HG02759 (cell line): ENCODE results near the gene DMTF1.
"Not testable (repeated sequence)": the region's sequence is repeated elsewhere in the genome, so short reads cannot be mapped to it uniquely, and the experiment has no call there.

Experiments used
- ATAC-seq: cut with Tn5 transposase; IDR thresholded peaks from one replicate; pipeline ENCODE4 v1.9.1; 2021; ENCODE audit warnings: mild to moderate bottlenecking, moderate library complexity; ENCODE audit not compliant: unreplicated experiment

The DMTF1 gene

DNA sequence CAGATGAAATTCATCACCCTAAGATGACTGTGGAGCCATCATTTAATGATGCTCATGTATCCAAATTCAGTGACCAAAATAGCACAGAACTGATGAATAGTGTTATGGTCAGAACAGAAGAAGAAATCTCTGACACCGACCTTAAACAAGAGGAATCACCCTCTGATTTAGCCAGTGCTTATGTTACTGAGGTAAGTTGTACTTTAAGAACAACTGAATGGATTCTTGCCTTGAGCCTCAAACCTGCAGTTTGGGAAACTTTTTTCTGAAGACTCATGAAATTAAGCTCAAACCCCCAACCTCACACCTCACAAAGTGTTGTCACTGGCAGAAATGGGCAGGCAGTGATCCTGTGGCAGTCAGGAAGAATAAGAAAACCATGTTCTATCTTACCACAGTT, 41.7 kb downstream of the DMTF1 start:
- ATAC-seq, result no peak

GRCh38 chr7:87199241-87199640, 47.0 kb downstream of the DMTF1 start:
- ATAC-seq, result no peak

DNA sequence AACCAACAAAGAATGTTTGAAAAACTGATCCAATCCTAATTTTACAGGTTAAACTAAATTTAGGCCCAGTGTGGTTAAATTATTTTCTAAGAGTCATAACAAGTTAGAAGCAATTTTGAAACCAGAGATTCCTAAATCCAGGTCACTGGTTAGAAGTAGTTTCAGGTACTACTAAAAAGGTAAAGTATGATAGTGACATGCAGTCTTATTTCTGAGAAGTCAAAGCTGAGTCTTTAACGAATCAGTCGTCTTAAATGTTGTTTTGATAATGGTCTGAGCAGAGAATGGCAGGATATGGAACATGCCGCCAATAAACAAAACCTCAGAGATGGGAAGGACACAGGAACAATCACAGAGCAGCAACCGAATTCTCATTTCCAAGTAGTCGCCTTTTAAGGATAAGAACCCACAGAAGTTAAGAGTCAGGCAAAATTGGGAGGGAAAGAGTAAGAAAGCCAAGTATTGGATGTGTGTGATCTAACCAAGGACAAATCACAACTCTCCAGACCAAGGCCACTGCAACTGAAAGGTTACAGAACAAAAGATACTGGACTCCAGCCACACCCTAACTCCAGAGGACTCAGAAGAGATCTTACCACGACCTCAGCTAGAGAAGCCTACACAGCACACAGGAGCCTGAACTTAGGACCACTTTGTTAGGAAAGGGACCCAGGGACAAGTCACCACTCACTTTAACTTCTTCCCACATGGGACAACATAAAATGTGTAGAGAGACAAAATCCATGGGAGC, 47.6 kb downstream of the DMTF1 start:
- no peak for ATAC-seq

DNA sequence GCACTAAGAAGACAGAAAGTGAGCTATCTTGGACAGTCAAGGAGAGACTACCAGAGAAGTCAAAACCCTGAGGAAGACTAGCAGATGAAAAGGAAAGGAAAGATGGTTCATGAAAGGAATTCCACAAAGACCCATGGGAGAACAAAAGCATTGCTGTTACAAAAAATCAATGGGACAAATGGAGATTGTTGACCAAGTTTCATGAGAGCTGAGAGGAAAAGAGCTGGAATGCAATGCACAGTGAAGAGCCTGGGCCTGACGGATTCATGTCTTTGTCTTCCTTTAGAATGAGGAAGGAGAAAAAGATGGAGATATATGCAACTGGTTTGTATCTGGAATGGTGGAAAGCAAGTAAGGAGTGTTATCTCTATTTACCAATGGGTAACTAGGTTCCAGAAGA, 50.0 kb downstream of the DMTF1 start:
- no peak for ATAC-seq

DNA sequence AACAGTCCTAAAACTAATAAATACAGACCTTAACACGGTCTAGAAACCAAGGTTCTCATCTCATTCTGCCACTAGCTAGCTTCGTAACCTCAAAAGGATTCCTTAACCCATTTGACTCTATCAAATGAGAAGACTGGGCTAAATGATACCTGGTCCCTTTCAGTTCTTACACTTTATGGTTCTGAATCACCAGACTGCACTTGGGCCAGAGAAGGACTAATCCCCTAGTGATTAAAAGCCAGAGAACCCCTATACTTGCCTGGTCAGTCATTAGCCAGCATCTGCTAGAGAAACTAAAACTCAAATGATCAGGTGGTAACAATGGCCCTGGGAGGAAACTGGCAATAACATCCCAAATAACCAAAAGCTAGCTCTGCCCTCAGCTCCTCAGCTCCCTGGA, 50.5 kb downstream of the DMTF1 start:
- ATAC-seq, result peak; percentile 34

DNA sequence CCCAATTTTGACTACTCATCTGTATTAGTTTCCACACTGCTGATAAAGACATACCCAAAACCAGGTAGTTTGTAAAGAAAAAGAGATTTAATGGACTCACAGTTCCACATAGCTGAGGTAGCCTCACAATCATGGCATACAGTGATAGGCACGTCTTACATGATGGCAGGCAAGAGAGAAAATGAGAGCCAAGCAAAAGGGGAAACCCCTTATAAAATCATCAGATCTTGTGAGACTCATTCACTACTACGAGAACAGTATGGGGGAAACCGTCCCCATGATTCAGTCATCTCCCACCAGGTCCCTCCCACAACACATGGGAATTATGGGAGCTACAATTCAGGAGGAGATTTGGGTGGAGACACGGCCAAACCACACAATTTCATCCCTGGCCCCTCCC, 51.7 kb downstream of the DMTF1 start:
- ATAC-seq, result not testable (repeated sequence)

DNA sequence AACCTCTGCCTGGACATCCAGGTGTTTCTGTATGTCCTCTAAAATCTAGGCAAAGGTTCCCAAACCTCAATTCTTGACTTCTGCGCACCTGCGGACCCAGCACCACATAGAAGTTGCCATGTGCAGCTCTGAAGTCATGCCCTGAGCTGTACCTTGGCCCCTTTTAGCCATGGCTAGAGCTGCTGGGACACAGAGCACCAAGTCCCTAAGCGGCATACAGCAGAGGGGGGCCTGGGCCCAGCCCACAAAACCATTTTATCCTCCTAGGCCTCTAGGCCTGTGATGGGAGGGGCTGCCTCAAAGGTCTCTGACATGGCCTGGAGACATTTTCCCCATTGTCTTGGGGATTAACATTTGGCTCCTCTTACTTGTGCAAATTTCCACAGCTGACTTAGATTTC, 52.7 kb downstream of the DMTF1 start:
- ATAC-seq, result no peak

DNA sequence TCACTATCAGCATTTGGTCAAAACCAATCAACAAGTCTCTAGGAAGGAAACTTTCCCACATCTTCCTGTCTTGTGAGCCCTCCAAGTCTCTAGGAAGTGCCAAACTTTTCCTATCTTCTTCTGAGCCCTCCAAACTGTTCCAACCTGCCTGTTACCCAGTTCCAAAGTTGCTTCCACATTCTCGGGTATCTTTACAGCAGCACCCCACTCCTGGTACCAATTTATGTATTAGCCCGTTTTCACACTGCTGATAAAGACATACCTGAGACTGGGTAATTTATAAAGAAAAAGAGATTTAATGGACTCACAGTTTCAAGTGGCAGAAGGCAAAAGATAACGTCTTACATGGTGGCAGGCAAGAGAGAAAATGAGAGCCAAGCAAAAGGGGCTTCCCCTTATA, 53.4 kb downstream of the DMTF1 start:
- ATAC-seq, result not testable (repeated sequence)

GRCh38 chr7:87206361-87206760, 54.1 kb downstream of the DMTF1 start:
- ATAC-seq, result no peak

DNA sequence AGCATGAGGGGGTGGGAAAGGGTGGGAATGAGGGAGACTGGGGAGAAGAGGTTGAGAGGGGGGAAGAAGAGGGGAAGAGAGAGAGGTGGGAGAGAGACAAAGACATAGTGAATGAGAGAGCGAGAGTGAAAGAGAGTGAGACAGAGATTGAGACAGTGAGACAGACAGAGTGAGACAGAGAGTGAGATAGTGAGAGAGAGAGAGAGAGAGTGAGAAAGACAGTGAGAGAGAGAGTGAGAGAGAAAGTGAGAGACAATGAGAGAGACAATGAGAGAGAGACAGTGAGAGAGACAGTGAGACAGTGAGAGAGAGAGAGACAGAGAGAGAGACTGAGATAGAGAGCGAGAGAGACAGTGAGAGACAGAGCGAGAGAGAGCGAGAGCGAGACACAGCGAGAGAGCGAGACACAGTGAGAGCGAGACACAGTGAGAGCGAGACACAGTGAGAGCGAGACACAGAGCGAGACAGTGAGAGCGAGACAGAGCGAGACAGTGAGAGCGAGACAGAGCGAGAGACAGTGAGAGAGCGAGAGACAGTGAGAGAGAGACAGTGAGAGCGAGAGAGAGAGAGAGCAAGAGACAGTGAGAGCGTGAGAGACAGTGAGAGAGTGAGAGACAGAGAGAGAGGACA, 57.2 kb downstream of the DMTF1 start:
- ATAC-seq, result no peak

DNA sequence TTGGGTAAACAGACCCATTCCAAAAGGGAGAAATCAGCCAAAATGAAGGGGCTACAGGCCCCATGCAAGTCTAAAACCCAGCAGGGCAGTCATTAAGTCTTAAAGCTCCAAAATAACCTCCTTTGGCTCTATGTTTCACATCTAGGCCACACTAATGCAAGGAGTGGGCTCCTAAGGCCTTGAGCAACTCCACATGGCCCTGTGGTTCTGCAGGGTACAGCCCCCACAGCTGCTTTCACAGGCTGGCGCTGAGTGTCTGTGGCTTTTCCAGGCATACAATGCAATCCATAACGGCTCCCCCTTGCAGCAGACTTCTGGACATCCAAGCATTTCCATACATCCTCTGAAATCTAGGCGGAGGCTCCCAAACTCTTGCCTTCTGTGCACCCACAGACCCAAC, 58.3 kb downstream of the DMTF1 start:
- ATAC-seq, result no peak

DNA sequence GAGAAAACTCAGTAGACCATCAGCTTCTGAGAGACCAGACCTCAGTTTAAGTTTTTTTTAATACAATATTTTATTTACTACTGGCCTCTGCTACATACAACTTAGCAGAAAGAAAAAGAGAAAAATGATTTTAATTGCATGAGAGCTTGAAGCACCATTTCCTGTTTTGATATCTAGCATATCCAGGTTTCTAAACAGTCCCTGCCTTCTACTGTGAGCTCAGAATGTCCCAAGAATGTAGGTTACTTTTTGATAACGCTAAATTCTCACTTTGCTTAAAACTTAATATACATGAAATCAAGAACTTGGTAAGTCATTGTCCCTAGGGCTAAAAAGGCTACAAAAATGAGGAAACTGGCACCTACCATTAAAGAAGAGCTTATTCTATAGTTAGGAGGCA, 60.2 kb downstream of the DMTF1 start:
- ATAC-seq, result no peak

DNA sequence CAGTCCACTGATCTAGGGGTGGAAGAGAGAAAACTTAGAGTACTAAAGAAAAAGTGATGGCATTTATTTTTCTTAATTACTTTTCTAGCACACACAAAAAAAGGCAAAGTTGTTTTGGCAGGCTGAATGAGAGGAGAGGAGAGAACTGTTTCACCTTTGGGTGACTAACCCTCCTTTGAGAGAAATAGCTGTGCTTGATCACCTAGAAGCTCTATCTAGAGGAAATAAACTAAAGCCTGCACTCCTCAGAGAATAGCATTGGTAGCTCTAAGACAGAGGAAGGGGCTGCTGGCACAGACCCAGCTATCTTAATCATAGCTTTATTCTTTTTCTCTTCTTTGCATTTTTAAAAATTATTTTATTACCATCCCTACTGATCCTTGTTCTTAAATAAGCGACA, 61.0 kb downstream of the DMTF1 start:
- no peak for ATAC-seq

DNA sequence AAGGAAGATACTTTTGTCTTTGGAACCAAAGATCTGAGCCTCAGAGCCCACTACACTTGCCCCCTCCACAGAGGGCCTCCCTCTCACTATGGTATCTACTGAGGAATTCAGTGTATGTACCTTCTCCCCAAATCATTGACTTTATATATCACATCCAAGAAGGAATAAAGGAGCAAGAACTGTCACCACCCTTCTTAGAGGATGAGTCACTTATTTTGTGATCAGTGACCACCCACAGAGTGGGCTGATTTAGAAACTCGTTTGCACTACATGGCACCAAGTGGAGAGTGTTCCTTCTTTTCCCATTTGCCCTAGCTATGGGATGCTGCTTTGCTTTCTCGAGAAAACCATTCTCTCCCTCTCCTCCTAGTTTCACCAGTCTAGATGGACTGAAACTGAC, 61.6 kb downstream of the DMTF1 start:
- ATAC-seq, result no peak

DNA sequence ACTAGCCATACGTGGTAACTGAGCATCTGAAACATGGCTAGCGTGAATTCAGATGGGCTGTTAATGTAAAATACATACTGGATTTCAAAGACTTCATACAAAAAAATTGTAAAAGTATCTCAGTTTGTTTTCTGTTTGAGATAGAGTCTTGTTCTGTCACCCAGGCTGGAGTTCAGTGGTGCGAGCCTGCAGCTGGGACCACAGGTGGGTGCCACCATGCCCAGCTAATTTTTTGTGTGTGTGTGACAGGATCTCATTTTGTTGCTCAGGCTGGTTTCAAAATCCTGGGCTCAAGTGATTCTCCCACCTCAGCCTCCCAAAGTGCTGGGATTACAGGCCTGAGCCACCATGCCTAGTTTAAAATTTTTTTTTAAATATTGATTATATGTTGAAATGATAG, 62.8 kb downstream of the DMTF1 start:
- no peak for ATAC-seq

GRCh38 chr7:87216701-87217508, 64.7 kb downstream of the DMTF1 start:
- peak; percentile 50 for ATAC-seq

GRCh38 chr7:87217983-87218653, 65.9 kb downstream of the DMTF1 start:
- ATAC-seq, result no peak

GRCh38 chr7:87218796-87219544, 66.7 kb downstream of the DMTF1 start:
- peak; percentile 5 for ATAC-seq

DNA sequence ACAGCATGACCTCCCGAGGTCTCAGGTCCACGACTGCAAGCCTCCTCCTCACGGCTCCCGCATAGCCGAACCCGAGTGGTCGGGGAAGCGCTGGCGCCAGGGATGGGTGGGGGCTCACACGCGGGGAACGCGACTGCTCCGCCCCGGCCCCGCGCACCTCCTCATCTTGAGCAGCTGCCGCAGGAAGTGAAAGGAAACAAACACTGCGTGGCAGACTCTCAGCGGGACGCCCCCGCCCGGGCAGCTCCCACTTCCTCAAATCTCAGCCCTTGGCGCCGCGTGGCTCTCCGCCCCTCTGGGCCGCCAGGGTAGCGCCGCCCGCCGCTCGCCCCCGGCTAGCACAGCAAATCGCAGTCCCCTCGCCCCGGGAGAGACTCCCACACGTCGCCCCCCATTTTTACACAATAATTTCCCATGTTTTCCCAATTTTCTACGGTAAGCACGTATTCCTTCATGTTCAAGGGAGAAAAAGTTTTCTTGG, 67.3 kb downstream of the DMTF1 start, which contains the start of gene TMEM243:
Gene TMEM243 (minus strand): TSS at position 188 of the 481 bp plus-strand sequence. CDS start 229 bp downstream, outside the sequence.
- ATAC-seq, result peak; percentile 45

- peak; percentile 42 for ATAC-seq
Measured at GRCh38 chr7:87220026-87220733, 67.9 kb downstream of the DMTF1 start.
